Psoas muscle (tissue), 8 donors: ENCODE results near the gene DUSP15. TPM values are rescaled to one million over a fixed set of nuclear protein-coding genes. Genes with fewer than 3 reads are reported as not detected.

ENCODE experiments used
- ATAC-seq, 4 donors: fragments of 200-7000 bp; cut with Tn5 transposase; one replicate each; pipeline ENCODE4 v1.9.1; 2020; ENCODE audit warnings: moderate library complexity in 3 of 4, mild to moderate bottlenecking in 2 of 4
- DNase-seq, 2 donors: peaks; one replicate each; pipeline ENCODE4 v3.0.0-alpha.2; 2020
- H3K27ac ChIP-seq: fragments of 200-600 bp; one replicate; pipeline ENCODE4 v1.8.0; 2022
- H3K27me3 ChIP-seq, 3 donors: fragments of 200-600 bp in 1 of 3; one replicate each; pipeline versions ENCODE4 v1.6.1 to v1.8.0; 2013 to 2022; ENCODE audit warnings: low read length in 2 of 3, mild to moderate bottlenecking in 2 of 3, moderate library complexity in 1 of 3; ENCODE audit not compliant: insufficient read depth in 3 of 3
- H3K36me3 ChIP-seq, 2 donors: fragments of 200-600 bp in 1 of 2; one replicate each; pipeline versions ENCODE4 v1.6.1 to v1.8.0; 2013 to 2022; ENCODE audit warnings: low read depth in 1 of 2, mild to moderate bottlenecking in 1 of 2, moderate library complexity in 1 of 2; ENCODE audit not compliant: insufficient read depth in 1 of 2
- H3K4me1 ChIP-seq: fragments of 200-600 bp; one replicate; pipeline ENCODE4 v1.8.0; 2022
- H3K4me3 ChIP-seq: fragments of 200-600 bp; one replicate; pipeline ENCODE4 v1.8.0; 2022; ENCODE audit warnings: mild to moderate bottlenecking
- H3K9me3 ChIP-seq: fragments of 200-600 bp; one replicate; pipeline ENCODE4 v1.8.0; 2022
- CTCF ChIP-seq: fragments of 200-600 bp; IDR thresholded peaks from one replicate; pipeline ENCODE4 v1.8.0; 2022; ENCODE audit warnings: antibody characterized with exemption
- WGBS, 3 donors: extraction: QIAGEN DNeasy Blood & Tissue Kit; methylation state at CpG; one replicate each; pipeline versions ENCODE4 v1.1.6 to v1.1.7; 2013; 5-methylcytosine and 5-hydroxymethylcytosine counted together
- intact Hi-C, 2 donors: fragments of 100-400 bp; cut with DNase I; formaldehyde crosslinking; loops; one replicate each; pipeline versions ENCODE4 v1.11.0 to v1.14.2; 2022
- polyA plus RNA-seq, 3 donors: library from polyadenylated mRNA; stranded (reverse); fragments of 200-250 nt; gene quantifications; one replicate each; pipeline ENCODE4 v1.2.3, GENCODE V29; 2013
- total RNA-seq, 4 donors: library from RNA; stranded (reverse); fragmentation: NEBNext Ultra II Directional in 2 of 4; extraction: Animal tissue kit (Norgen Biotek cat#: 25700) in 2 of 4; gene quantifications; one replicate each; pipeline versions ENCODE4 v1.2.1 to v1.2.4, GENCODE V29; 2021 to 2023
- donor health status: healthy with polysubstance abuse.
- donor health status: DM: no; HTN: no; CAD: no; lungs with moderate emphysema.
- donor health status: Bipolar disorder and iron deficiency.
- donor health status: healthy.
- donor health status: DM: yes; HTN: yes; CAD: no.
- donor health status: DM: no; HTN: no; CAD: no.
- donor health status: DM: no; HTN: no; CAD: no.
- donor health status: DM: yes; HTN: yes; CAD: no.

Gene DUSP15
- total and polyA plus RNA-seq, 7 donors = 0.04 to 0.51 (median 0.20) TPM; not detected in 3

DNA sequence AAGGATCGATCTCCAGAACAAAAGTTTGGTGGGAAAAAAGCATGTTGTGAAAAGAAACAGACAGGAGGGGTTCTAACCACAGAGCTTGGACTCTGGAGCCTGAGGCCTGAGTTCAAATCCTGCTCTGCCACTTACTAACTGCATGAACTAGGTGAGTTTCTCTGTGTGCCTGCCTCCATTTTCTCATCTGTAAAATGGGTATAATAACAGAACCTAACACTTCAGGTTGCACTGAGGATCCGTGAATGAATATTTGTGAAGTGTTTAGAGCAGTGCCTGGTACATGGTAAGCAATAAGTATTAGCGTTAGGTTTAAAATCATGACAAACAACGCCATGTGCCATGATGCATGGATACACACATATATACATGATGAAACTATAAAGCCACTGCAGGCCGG lies 36.7 kb upstream of the DUSP15 start:
- 91 to 96% (median 95%) methylated on average over 5 of the region's 5 CpGs for WGBS, 3 donors
- no peak for DNase-seq

GRCh38 chr20:31906001-31906400 lies 35.7 kb upstream of the DUSP15 start:
- Histone ChIP-seq H3K9me3 (no peaks in the 10 kb centered on the region), H3K4me1 (no peaks in the 10 kb centered on the region), H3K27ac (no peak overlapping the region), H3K27me3 (no peaks in the 10 kb centered on the region), H3K4me3 (no peak overlapping the region), H3K36me3 (no peaks in the 10 kb centered on the region)
- no peak for TF ChIP-seq CTCF
- ATAC-seq = no peak
- intact Hi-C loops = no loop called here
- no peak for DNase-seq
- 55 to 71% (median 71%) methylated on average over 5 of the region's 5 CpGs for WGBS, 3 donors

More for the DNA sequence above, 36.7 kb upstream of the DUSP15 start:
- no peaks in the 10 kb centered on the region for H3K36me3 ChIP-seq
- H3K4me1 ChIP-seq = no peaks in the 10 kb centered on the region
- no peak for ATAC-seq
- no peak for TF ChIP-seq CTCF
- intact Hi-C loops = no loop called here
- H3K27ac ChIP-seq = no peak overlapping the region
- H3K9me3 ChIP-seq = no peaks in the 10 kb centered on the region
- H3K4me3 ChIP-seq = no peak overlapping the region
- no peaks in the 10 kb centered on the region for H3K27me3 ChIP-seq

DNA sequence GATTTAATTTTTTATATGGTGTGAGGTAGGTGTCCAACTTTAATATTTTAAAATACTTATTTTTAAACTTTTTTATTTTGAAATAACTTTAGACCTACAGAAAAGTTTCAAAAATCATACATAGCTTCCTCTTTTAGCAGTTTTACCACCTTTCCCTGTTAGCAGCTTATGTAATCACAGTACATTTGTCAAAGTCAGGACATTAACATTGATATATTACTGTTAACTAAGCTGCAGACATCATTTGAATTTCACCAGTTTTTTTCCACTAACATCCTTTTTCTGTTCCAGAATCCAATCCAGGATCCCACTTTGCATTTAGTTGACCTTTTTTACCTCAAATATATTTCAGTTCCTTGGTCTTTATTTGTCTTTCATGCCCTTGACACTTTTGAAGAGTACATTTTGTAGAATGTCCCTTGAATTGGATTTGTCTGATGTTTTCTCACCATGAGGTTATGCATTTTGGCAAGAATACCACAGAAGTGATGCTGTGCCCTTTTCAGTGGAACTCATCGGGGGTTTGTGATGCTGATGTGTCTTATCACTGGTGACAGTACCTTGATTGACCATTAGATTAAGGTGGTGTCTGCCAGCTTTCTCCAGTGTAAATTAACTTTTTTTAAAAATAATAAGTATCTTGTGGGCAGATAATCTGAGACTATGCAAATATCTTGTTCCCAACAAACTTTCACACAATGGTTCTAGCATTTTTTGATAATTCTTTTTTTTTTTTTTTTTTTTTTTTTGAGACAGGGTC lies 33.5 kb upstream of the DUSP15 start:
- TF ChIP-seq CTCF = no peak
- WGBS, 3 donors = 53 to 74% (median 68%) methylated on average over 1 of the region's 1 CpG
- no peak for DNase-seq

GRCh38 chr20:31901615-31902014 lies 31.3 kb upstream of the DUSP15 start:
- H3K27me3 ChIP-seq = peaks cover 0 to 3% (median 0%) of the 10 kb centered on the region in 3 donors
- TF ChIP-seq CTCF = no peak
- intact Hi-C loops = no loop called here
- H3K4me1 ChIP-seq = no peaks in the 10 kb centered on the region
- no peak overlapping the region for H3K27ac ChIP-seq
- no peaks in the 10 kb centered on the region for H3K9me3 ChIP-seq
- 86 to 89% (median 87%) methylated on average over 6 of the region's 6 CpGs for WGBS, 3 donors
- ATAC-seq (no peak), DNase-seq (no peak)
- H3K4me3 ChIP-seq = no peak overlapping the region
- H3K36me3 ChIP-seq = no peaks in the 10 kb centered on the region

More for the DNA sequence above, 33.5 kb upstream of the DUSP15 start:
- no peaks in the 10 kb centered on the region for H3K9me3 ChIP-seq
- no peaks in the 10 kb centered on the region for H3K36me3 ChIP-seq
- intact Hi-C loops = no loop called here
- ATAC-seq = no peak
- no peaks in the 10 kb centered on the region for H3K4me1 ChIP-seq
- no peak overlapping the region for H3K27ac ChIP-seq
- no peaks in the 10 kb centered on the region for H3K27me3 ChIP-seq
- no peak overlapping the region for H3K4me3 ChIP-seq

DNA sequence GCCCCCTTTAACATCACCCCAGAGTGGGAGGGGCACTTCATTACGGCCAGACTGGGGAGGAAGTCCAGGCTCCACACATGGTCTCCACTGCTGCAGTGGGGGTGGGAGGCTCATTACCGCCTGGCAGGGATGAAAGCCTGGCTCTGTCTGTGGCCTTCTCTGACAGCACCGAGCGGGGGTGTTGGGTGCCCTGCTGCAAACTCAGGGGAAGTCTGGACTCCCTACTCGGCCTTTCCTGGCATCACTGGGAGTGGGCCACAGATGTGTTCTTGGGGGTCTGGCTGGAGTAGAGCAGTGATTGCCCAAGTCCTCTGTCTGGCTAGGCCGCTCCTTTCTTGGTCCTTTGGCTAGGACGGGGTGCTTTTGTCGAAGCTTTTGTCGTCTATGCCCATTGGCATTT lies 27.2 kb upstream of the DUSP15 start:
- 77 to 79% (median 77%) methylated on average over 9 of the region's 9 CpGs for WGBS, 3 donors
- H3K4me1 ChIP-seq = no peaks in the 10 kb centered on the region
- H3K4me3 ChIP-seq = no peak overlapping the region
- DNase-seq (no peak), ATAC-seq (no peak)
- intact Hi-C loops = no loop called here
- H3K9me3 ChIP-seq = no peaks in the 10 kb centered on the region
- H3K27ac ChIP-seq = no peak overlapping the region
- no peaks in the 10 kb centered on the region for H3K36me3 ChIP-seq
- H3K27me3 ChIP-seq = peaks cover 0 to 3% (median 0%) of the 10 kb centered on the region in 3 donors
- no peak for TF ChIP-seq CTCF
